ENCODE data around the gene CCDC85B. TPM values are rescaled to one million over a fixed set of nuclear protein-coding genes. Genes with fewer than 3 reads are reported as not detected.

The CCDC85B gene
- total and polyA plus RNA-seq, 2 of the 13 experiments (the other 11 are each of a cell fraction or from before 2014, with no cell fraction given): 8.2 to 19.5 TPM

DNA sequence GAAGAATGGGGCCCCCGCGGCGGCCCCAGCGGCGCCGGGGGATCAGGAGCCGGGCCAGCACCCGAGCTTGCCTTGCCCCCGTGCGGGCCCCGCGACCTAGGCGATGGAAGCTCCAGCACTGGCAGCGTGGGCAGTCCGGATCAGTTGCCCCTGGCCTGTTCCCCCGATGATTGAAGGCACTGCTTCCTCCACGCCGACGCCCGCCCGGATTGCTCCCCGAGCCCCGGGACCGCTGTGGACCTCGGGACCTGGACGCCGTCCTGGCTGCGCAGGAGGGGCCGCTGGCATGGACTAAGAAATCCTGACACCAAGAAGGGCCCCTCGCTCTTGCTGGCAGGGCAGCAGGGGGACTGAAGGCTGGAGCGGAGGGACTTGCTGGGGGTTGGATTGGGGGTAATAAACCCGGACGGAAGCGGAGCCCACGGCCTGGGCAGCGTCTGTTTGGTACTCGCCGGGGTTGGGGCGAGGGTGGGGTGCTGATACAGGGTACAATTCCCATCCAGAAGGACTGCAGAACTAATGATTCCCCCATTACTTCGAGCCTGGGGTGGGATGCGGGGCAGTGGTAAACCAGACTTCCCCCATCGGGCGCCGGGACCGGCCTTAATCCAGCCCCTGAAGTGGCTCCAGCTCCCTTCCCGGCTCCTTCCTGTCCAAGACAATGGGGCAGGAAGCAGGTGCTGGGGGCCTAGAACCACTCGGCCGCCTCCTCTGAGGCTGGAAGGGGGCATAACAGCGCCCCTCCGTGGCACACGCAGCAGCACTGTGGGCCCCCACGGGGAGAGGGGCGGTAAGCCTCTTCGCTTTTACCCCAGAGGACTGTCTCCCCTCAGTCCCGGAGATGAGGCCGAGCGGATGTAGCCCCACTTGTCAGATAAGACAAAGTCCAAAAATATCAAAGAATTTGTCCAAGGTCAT, 1.0 kb downstream of the CCDC85B start (continued):
- TF ChIP-seq, protein P1, sequence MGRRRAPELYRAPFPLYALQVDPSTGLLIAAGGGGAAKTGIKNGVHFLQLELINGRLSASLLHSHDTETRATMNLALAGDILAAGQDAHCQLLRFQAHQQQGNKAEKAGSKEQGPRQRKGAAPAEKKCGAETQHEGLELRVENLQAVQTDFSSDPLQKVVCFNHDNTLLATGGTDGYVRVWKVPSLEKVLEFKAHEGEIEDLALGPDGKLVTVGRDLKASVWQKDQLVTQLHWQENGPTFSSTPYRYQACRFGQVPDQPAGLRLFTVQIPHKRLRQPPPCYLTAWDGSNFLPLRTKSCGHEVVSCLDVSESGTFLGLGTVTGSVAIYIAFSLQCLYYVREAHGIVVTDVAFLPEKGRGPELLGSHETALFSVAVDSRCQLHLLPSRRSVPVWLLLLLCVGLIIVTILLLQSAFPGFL (CRISPR knock-in tag; IDR thresholded peaks at IDR 0.05): no peak
- peak; percentile 82 for TF ChIP-seq RBM22 (optimal IDR thresholded peaks at IDR 0.05; ENCODE audit: low read length)
- TF ChIP-seq NFIB (CRISPR knock-in tag; IDR thresholded peaks at IDR 0.05; ENCODE audit: borderline replicate concordance): no peak
- 0 out of 2 replicates have a peak, but pooled peaks have one; percentile 29 for TF ChIP-seq ZNF543 (CRISPR knock-in tag; IDR thresholded peaks at IDR 0.05)
- TF ChIP-seq U2AF2 (IDR thresholded peaks at IDR 0.05; ENCODE audit: low read depth, low read length): no peak
- TF ChIP-seq NFYB (CRISPR knock-in tag; IDR thresholded peaks at IDR 0.05): no peak
- TF ChIP-seq, protein P2, sequence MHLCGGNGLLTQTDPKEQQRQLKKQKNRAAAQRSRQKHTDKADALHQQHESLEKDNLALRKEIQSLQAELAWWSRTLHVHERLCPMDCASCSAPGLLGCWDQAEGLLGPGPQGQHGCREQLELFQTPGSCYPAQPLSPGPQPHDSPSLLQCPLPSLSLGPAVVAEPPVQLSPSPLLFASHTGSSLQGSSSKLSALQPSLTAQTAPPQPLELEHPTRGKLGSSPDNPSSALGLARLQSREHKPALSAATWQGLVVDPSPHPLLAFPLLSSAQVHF (CRISPR knock-in tag; IDR thresholded peaks at IDR 0.05): no peak
- no peak; the same call in 1 of the 2 replicates for TF ChIP-seq NCOA1 (CRISPR knock-in tag; IDR thresholded peaks at IDR 0.05)
- no peak for TF ChIP-seq ZNF138 (CRISPR knock-in tag; IDR thresholded peaks at IDR 0.05; ENCODE audit: low read depth)
- peak; percentile 27; the same call in 1 of the 2 replicates for TF ChIP-seq SMAD3 (CRISPR knock-in tag; IDR thresholded peaks at IDR 0.05)
- no peak for TF ChIP-seq ZBTB8A (CRISPR knock-in tag; IDR thresholded peaks at IDR 0.05; ENCODE audit: borderline replicate concordance, low read depth)
- TF ChIP-seq, protein P3, sequence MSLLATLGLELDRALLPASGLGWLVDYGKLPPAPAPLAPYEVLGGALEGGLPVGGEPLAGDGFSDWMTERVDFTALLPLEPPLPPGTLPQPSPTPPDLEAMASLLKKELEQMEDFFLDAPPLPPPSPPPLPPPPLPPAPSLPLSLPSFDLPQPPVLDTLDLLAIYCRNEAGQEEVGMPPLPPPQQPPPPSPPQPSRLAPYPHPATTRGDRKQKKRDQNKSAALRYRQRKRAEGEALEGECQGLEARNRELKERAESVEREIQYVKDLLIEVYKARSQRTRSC (CRISPR knock-in tag; IDR thresholded peaks at IDR 0.05; ENCODE audit: low read depth): no peak
- TF ChIP-seq CENPX (CRISPR knock-in tag; IDR thresholded peaks at IDR 0.05): no peak
- no peak; the same call in 1 of the 2 replicates for TF ChIP-seq ZNF768 (CRISPR knock-in tag; IDR thresholded peaks at IDR 0.05)
- TF ChIP-seq, protein P4, sequence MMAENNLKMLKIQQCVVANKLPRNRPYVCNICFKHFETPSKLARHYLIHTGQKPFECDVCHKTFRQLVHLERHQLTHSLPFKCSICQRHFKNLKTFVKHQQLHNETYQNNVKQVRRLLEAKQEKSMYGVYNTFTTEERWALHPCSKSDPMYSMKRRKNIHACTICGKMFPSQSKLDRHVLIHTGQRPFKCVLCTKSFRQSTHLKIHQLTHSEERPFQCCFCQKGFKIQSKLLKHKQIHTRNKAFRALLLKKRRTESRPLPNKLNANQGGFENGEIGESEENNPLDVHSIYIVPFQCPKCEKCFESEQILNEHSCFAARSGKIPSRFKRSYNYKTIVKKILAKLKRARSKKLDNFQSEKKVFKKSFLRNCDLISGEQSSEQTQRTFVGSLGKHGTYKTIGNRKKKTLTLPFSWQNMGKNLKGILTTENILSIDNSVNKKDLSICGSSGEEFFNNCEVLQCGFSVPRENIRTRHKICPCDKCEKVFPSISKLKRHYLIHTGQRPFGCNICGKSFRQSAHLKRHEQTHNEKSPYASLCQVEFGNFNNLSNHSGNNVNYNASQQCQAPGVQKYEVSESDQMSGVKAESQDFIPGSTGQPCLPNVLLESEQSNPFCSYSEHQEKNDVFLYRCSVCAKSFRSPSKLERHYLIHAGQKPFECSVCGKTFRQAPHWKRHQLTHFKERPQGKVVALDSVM (CRISPR knock-in tag; IDR thresholded peaks at IDR 0.05): no peak
- TF ChIP-seq, protein P5, sequence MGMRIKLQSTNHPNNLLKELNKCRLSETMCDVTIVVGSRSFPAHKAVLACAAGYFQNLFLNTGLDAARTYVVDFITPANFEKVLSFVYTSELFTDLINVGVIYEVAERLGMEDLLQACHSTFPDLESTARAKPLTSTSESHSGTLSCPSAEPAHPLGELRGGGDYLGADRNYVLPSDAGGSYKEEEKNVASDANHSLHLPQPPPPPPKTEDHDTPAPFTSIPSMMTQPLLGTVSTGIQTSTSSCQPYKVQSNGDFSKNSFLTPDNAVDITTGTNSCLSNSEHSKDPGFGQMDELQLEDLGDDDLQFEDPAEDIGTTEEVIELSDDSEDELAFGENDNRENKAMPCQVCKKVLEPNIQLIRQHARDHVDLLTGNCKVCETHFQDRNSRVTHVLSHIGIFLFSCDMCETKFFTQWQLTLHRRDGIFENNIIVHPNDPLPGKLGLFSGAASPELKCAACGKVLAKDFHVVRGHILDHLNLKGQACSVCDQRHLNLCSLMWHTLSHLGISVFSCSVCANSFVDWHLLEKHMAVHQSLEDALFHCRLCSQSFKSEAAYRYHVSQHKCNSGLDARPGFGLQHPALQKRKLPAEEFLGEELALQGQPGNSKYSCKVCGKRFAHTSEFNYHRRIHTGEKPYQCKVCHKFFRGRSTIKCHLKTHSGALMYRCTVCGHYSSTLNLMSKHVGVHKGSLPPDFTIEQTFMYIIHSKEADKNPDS (CRISPR knock-in tag; IDR thresholded peaks at IDR 0.05): no peak
- no peak for TF ChIP-seq ZNF598 (CRISPR knock-in tag; IDR thresholded peaks at IDR 0.05; ENCODE audit: borderline replicate concordance)
- TF ChIP-seq RARA (CRISPR knock-in tag; IDR thresholded peaks at IDR 0.05): no peak; the same call in 1 of the 2 replicates
- TF ChIP-seq PHF21A (CRISPR knock-in tag; IDR thresholded peaks at IDR 0.05): peak; percentile 80
- TF ChIP-seq CREM (IDR thresholded peaks at IDR 0.05): peak; percentile 34; the same call in 1 of the 2 replicates
- no peak for TF ChIP-seq CREM (CRISPR knock-in tag; IDR thresholded peaks at IDR 0.05)
- no peak for TF ChIP-seq ZFP62 (CRISPR knock-in tag; IDR thresholded peaks at IDR 0.05)

Measured in HepG2 (cell line).